ENCODE measurements around the gene TEKT5. TPM values are rescaled to one million over a fixed set of nuclear protein-coding genes. Genes with fewer than 3 reads are reported as not detected.

TEKT5 gene
- polyA plus RNA-seq, 3 donors, result 0.16 TPM; not detected in 2

DNA sequence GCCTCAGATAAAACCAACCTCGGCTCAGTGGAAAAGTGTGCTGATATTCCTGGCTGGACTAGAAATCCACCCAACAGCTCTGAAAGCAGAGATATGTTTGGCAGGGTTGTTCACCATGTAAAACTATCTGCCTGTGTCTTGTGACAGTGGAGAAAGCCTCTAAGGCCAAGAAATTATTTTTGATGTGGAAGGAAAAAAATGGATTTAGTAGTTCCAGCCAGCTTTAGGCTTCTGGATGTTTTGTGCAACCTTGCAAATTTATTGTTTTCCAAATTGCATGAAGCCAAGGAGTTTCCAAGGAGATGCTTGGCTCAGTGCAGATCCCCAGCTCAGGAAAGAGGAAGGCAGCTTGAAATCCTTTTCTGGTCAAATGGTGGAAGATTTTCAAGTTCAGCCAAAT is 31.6 kb downstream of the TEKT5 start:
- H3K4me3 ChIP-seq (replicated peaks in 1 of 3; ENCODE audit: low read depth in 2 of 3, low read length in 3 of 3), result no peak overlapping the region
- TF ChIP-seq, protein P1, sequence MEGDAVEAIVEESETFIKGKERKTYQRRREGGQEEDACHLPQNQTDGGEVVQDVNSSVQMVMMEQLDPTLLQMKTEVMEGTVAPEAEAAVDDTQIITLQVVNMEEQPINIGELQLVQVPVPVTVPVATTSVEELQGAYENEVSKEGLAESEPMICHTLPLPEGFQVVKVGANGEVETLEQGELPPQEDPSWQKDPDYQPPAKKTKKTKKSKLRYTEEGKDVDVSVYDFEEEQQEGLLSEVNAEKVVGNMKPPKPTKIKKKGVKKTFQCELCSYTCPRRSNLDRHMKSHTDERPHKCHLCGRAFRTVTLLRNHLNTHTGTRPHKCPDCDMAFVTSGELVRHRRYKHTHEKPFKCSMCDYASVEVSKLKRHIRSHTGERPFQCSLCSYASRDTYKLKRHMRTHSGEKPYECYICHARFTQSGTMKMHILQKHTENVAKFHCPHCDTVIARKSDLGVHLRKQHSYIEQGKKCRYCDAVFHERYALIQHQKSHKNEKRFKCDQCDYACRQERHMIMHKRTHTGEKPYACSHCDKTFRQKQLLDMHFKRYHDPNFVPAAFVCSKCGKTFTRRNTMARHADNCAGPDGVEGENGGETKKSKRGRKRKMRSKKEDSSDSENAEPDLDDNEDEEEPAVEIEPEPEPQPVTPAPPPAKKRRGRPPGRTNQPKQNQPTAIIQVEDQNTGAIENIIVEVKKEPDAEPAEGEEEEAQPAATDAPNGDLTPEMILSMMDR (IDR thresholded peaks at IDR 0.05), result no peak
- no peaks in the 10 kb centered on the region for H3K27me3 ChIP-seq (ENCODE audit: control insufficient read depth in 2 of 2, insufficient read depth in 2 of 2, low read length in 2 of 2)
- H3K9me3 ChIP-seq (replicated peaks in 1 of 2; ENCODE audit: control insufficient read depth in 1 of 2, insufficient read depth in 1 of 2, low read length in 2 of 2), result no peaks in the 10 kb centered on the region
- no peaks in the 10 kb centered on the region for H3K79me2 ChIP-seq (ENCODE audit: insufficient read depth, low read length)
- no peaks in the 10 kb centered on the region for H3K4me1 ChIP-seq (ENCODE audit: control insufficient read depth in 1 of 2, insufficient read depth in 2 of 2, low read length in 2 of 2)
- no peaks in the 10 kb centered on the region for H3K4me1 Mint-ChIP-seq
- DNase-seq, result no peak
- H3K36me3 Mint-ChIP-seq, result no peaks in the 10 kb centered on the region
- WGBS (ENCODE audit: insufficient coverage), result 100% methylated on average over 1 of the region's 1 CpG
- H3K9me3 Mint-ChIP-seq, result peaks cover 0 to 2% (median 0%) of the 10 kb centered on the region in 7 donors
- no peak overlapping the region for H2AFZ ChIP-seq (ENCODE audit: insufficient read depth, low read depth, low read length, poor library complexity, severe bottlenecking)
- H3K36me3 ChIP-seq (replicated peaks in 1 of 2; ENCODE audit: control insufficient read depth in 1 of 2, insufficient read depth in 2 of 2, low read length in 2 of 2), result no peaks in the 10 kb centered on the region
- H3K27ac Mint-ChIP-seq, result no peak overlapping the region
- no peak overlapping the region for H3K9ac ChIP-seq (ENCODE audit: insufficient read depth, low read length, poor library complexity, severe bottlenecking)
- no peak overlapping the region for H3K4me2 ChIP-seq (replicated peaks; ENCODE audit: extremely low read depth, low read length, poor library complexity, severe bottlenecking)
- intact Hi-C loops (cut with micrococcal nuclease), result no loop called here
- H4K20me1 ChIP-seq (ENCODE audit: insufficient read depth, low read length), result no peaks in the 10 kb centered on the region
- H3K27me3 Mint-ChIP-seq (ENCODE audit: low read depth in 3 of 3), result peaks cover 3 to 9% (median 6%) of the 10 kb centered on the region in 3 donors
- no peak overlapping the region for H3K4me3 Mint-ChIP-seq
- H3K27ac ChIP-seq (ENCODE audit: low read depth in 1 of 2, low read length in 2 of 2), result no peak overlapping the region

DNA sequence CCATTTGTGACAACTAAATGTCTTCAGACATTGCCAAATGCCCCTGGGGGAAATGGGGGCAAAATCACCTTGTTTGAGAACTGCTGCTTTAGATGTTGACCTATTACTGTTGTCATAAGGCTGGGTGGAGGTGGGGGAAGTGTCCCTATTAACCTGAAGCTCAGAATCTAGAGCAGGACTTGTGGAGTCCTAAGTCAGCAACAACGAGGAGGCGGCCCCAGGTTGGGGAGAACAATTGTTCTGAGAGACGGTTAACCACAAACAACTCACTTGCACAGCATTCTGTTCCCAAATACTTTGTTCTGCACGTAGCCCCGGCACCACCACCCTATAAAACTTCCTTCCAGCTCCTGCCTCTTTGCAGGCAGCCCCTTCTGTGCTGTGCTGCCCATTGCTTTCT is 32.5 kb downstream of the TEKT5 start:
- Histone ChIP-seq H3K9me3 (replicated peaks in 1 of 2; ENCODE audit: control insufficient read depth in 1 of 2, insufficient read depth in 1 of 2, low read length in 2 of 2) (no peaks in the 10 kb centered on the region), H3K79me2 (ENCODE audit: insufficient read depth, low read length) (no peaks in the 10 kb centered on the region), H3K9ac (ENCODE audit: insufficient read depth, low read length, poor library complexity, severe bottlenecking) (no peak overlapping the region), H3K4me1 (ENCODE audit: control insufficient read depth in 1 of 2, insufficient read depth in 2 of 2, low read length in 2 of 2) (no peaks in the 10 kb centered on the region), H3K4me3 (replicated peaks in 1 of 3; ENCODE audit: low read depth in 2 of 3, low read length in 3 of 3) (no peak overlapping the region), H3K27ac (ENCODE audit: low read depth in 1 of 2, low read length in 2 of 2) (no peak overlapping the region), H4K20me1 (ENCODE audit: insufficient read depth, low read length) (no peaks in the 10 kb centered on the region), H3K27me3 (ENCODE audit: control insufficient read depth in 2 of 2, insufficient read depth in 2 of 2, low read length in 2 of 2) (no peaks in the 10 kb centered on the region), H3K4me2 (replicated peaks; ENCODE audit: extremely low read depth, low read length, poor library complexity, severe bottlenecking) (no peak overlapping the region), H3K36me3 (replicated peaks in 1 of 2; ENCODE audit: control insufficient read depth in 1 of 2, insufficient read depth in 2 of 2, low read length in 2 of 2) (no peaks in the 10 kb centered on the region), H2AFZ (ENCODE audit: insufficient read depth, low read depth, low read length, poor library complexity, severe bottlenecking) (no peak overlapping the region)
- Mint-ChIP-seq H3K9me3 (peaks cover 0 to 2% (median 0%) of the 10 kb centered on the region in 7 donors), H3K27me3 (ENCODE audit: low read depth in 3 of 3) (peaks cover 3 to 14% (median 6%) of the 10 kb centered on the region in 3 donors), H3K27ac (peak overlapping the region in 1 of 7 donors; percentile 23), H3K4me3 (no peak overlapping the region), H3K4me1 (no peaks in the 10 kb centered on the region), H3K36me3 (no peaks in the 10 kb centered on the region)
- intact Hi-C loops (cut with micrococcal nuclease), result no loop called here
- TF ChIP-seq, protein P1 (IDR thresholded peaks at IDR 0.05), result no peak
- 63% methylated on average over 3 of the region's 5 CpGs for WGBS (ENCODE audit: insufficient coverage)
- DNase-seq, result no peak
